SK-N-SH treated with all-trans-retinoic acid at 6 μM for 48 hours (cell line): Measurements from ENCODE around the gene RBKS.

Experiments
- ATAC-seq: fragments of 200-7000 bp; cut with Tn5 transposase; 3 replicates; pipeline ENCODE4 v1.9.1; 2020; ENCODE audit warnings: mild to moderate bottlenecking, moderate library complexity
- CREB5 ChIP-seq: fragments of 250-450 bp; sonication (Bioruptor Pico); IDR thresholded peaks from 2 replicates; pipeline ENCODE4 v1.5.1; 2020; ENCODE audit warnings: low read depth, mild to moderate bottlenecking, moderate library complexity
- CSDC2 ChIP-seq: fragments of 250-450 bp; sonication (Bioruptor Pico); IDR thresholded peaks from 2 replicates; pipeline ENCODE4 v1.5.0; 2020; ENCODE audit warnings: mild to moderate bottlenecking, moderate library complexity
- CSRNP3 ChIP-seq: fragments of 250-450 bp; sonication (Bioruptor Pico); IDR thresholded peaks from 2 replicates; pipeline ENCODE4 v1.5.1; 2021; ENCODE audit warnings: mild to moderate bottlenecking, moderate library complexity
- ESRRG ChIP-seq: fragments of 250-450 bp; sonication (Bioruptor Pico); IDR thresholded peaks from 2 replicates; pipeline ENCODE4 v1.6.1; 2021; ENCODE audit warnings: mild to moderate bottlenecking
- GLIS3 ChIP-seq: fragments of 250-450 bp; sonication (Bioruptor Pico); IDR thresholded peaks from 2 replicates; pipeline ENCODE4 v1.5.0; 2020; ENCODE audit warnings: mild to moderate bottlenecking, moderate library complexity
- ISL1 ChIP-seq: fragments of 250-450 bp; sonication (Bioruptor Pico); IDR thresholded peaks from 2 replicates; pipeline ENCODE4 v2.1.2; 2022; ENCODE audit warnings: mild to moderate bottlenecking, moderate library complexity
- OSR1 ChIP-seq: fragments of 250-450 bp; sonication (Bioruptor Pico); IDR thresholded peaks from 2 replicates; pipeline ENCODE4 v1.8.0; 2022; ENCODE audit warnings: moderate library complexity, mild to moderate bottlenecking, inconsistent platforms
- PATZ1 ChIP-seq: fragments of 250-450 bp; sonication (Bioruptor Pico); IDR thresholded peaks from 2 replicates; pipeline ENCODE4 v1.8.0; 2020; ENCODE audit warnings: mild to moderate bottlenecking, moderate library complexity, borderline replicate concordance
- POU6F1 ChIP-seq: fragments of 250-450 bp; sonication (Bioruptor Pico); IDR thresholded peaks from 2 replicates; pipeline ENCODE4 v1.8.0; 2021; ENCODE audit warnings: low read depth, mild to moderate bottlenecking, moderate library complexity, borderline replicate concordance
- PPARA ChIP-seq: fragments of 250-450 bp; sonication (Bioruptor Pico); IDR thresholded peaks from 2 replicates; pipeline ENCODE4 v1.5.0; 2020; ENCODE audit warnings: mild to moderate bottlenecking, borderline replicate concordance
- RARB ChIP-seq: fragments of 250-450 bp; sonication (Bioruptor Pico); IDR thresholded peaks from 2 replicates; pipeline ENCODE4 v1.8.0; 2021; ENCODE audit warnings: mild to moderate bottlenecking, moderate library complexity
- SNAI2 ChIP-seq: fragments of 250-450 bp; sonication (Bioruptor Pico); IDR thresholded peaks from 2 replicates; pipeline ENCODE4 v1.5.0; 2020; ENCODE audit warnings: mild to moderate bottlenecking, moderate library complexity
- TCF4 ChIP-seq: fragments of 250-450 bp; sonication (Bioruptor Pico); IDR thresholded peaks from 2 replicates; pipeline ENCODE4 v1.8.0; 2021; ENCODE audit warnings: mild to moderate bottlenecking, moderate library complexity, borderline replicate concordance
- TOX ChIP-seq: fragments of 250-450 bp; sonication (Bioruptor Pico); IDR thresholded peaks from 2 replicates; pipeline ENCODE4 v1.8.0; 2021; ENCODE audit warnings: mild to moderate bottlenecking, moderate library complexity, borderline replicate concordance
- TSHZ2 ChIP-seq: fragments of 250-450 bp; sonication (Bioruptor Pico); IDR thresholded peaks from 2 replicates; pipeline ENCODE4 v1.5.0; 2020; ENCODE audit warnings: mild to moderate bottlenecking, moderate library complexity
- ZC3H10 ChIP-seq: fragments of 250-450 bp; sonication (Bioruptor Pico); IDR thresholded peaks from 2 replicates; pipeline ENCODE4 v1.5.1; 2021; ENCODE audit warnings: mild to moderate bottlenecking, moderate library complexity
- ZFP3 ChIP-seq: fragments of 250-450 bp; sonication (Bioruptor Pico); IDR thresholded peaks from 2 replicates; pipeline ENCODE4 v1.5.0; 2020; ENCODE audit warnings: mild to moderate bottlenecking, moderate library complexity
- ZFP30 ChIP-seq: fragments of 450-650 bp; formaldehyde crosslinking; IDR thresholded peaks from 2 replicates; pipeline ENCODE4 v1.5.0; 2022; ENCODE audit warnings: mild to moderate bottlenecking, moderate library complexity
- ZNF565 ChIP-seq: fragments of 450-650 bp; formaldehyde crosslinking; conservative IDR thresholded peaks from 2 replicates; pipeline ENCODE4 v1.5.0; 2020; ENCODE audit warnings: low read depth, mild to moderate bottlenecking, moderate library complexity
- ZNF70 ChIP-seq: fragments of 450-650 bp; formaldehyde crosslinking; IDR thresholded peaks from 2 replicates; pipeline ENCODE4 v1.5.0; 2020; ENCODE audit warnings: mild to moderate bottlenecking, moderate library complexity
- ZNF8 ChIP-seq: fragments of 450-650 bp; formaldehyde crosslinking; IDR thresholded peaks from 2 replicates; pipeline ENCODE4 v1.5.0; 2020; ENCODE audit warnings: mild to moderate bottlenecking, moderate library complexity

RBKS gene

GRCh38 chr2:27776696-27777095 lies 113.5 kb downstream of the RBKS start:
- ATAC-seq, result no peak

GRCh38 chr2:27776097-27776496 lies 114.1 kb downstream of the RBKS start:
- ATAC-seq, result no peak
- TF ChIP-seq GLIS3 (CRISPR knock-in tag), result no peak
- TF ChIP-seq RARB (CRISPR knock-in tag), result no peak
- TF ChIP-seq CREB5, result no peak
- TF ChIP-seq ZFP3 (CRISPR knock-in tag), result no peak
- peak; percentile 67 for TF ChIP-seq ISL1 (CRISPR knock-in tag)
- peak; percentile 70; the same call in 1 of the 2 replicates for TF ChIP-seq SNAI2
- no peak for TF ChIP-seq CSRNP3
- no peak for TF ChIP-seq ZNF70 (CRISPR knock-in tag)
- 0 out of 2 replicates have a peak, but pooled peaks have one; percentile 8 for TF ChIP-seq ESRRG (CRISPR knock-in tag)
- no peak for TF ChIP-seq ZC3H10

More at GRCh38 chr2:27776696-27777095, 113.5 kb downstream of the RBKS start:
- no peak for TF ChIP-seq PPARA (CRISPR knock-in tag)
- no peak for TF ChIP-seq ZNF565 (CRISPR knock-in tag)
- no peak for TF ChIP-seq TCF4 (CRISPR knock-in tag)
- TF ChIP-seq ZNF8 (CRISPR knock-in tag), result no peak
- no peak for TF ChIP-seq TSHZ2 (CRISPR knock-in tag)
- TF ChIP-seq CSRNP3, result no peak
- no peak for TF ChIP-seq ZNF70 (CRISPR knock-in tag)
- no peak for TF ChIP-seq PATZ1
- TF ChIP-seq CREB5, result no peak
- no peak for TF ChIP-seq RARB (CRISPR knock-in tag)
- no peak for TF ChIP-seq CSDC2 (CRISPR knock-in tag)
- no peak for TF ChIP-seq OSR1 (CRISPR knock-in tag)
- no peak for TF ChIP-seq ZFP30 (CRISPR knock-in tag)
- no peak for TF ChIP-seq ZC3H10
- TF ChIP-seq ISL1 (CRISPR knock-in tag), result no peak
- no peak for TF ChIP-seq ZFP3 (CRISPR knock-in tag)
- no peak for TF ChIP-seq TOX (CRISPR knock-in tag)
- TF ChIP-seq POU6F1, result no peak
- TF ChIP-seq, all 23 proteins: peak for 0
